IMR-90 (cell line): ENCODE measurements around the gene DSN1. TPM values are rescaled to one million over a fixed set of nuclear protein-coding genes. Genes with fewer than 3 reads are reported as not detected.

Source experiments
- ATAC-seq: fragments of 200-7000 bp; cut with Tn5 transposase; 2 replicates; pipeline ENCODE4 v1.9.1; 2020; ENCODE audit warnings: low read depth, mild to moderate bottlenecking, moderate library complexity
- BruUV-seq: library from RNA; stranded (reverse); fragments of 400-500 nt; replicated peaks from 2 replicates; lab custom pipeline; 2021; lab: Mats Ljungman, UMichigan
- CTCF ChIA-PET: fragments of 300-600 bp; formaldehyde crosslinking; extraction: SDS; loops from one replicate; lab custom pipeline; 2021; ENCODE audit warnings: antibody characterized with exemption; lab: Yijun Ruan, JAX
- POLR2A ChIA-PET: fragments of 300-600 bp; sonication (Branson Sonifier 250); formaldehyde crosslinking; loops from one replicate; lab custom pipeline; 2022; ENCODE audit warnings: antibody characterized with exemption; ENCODE audit not compliant: unreplicated experiment; lab: Charles Lee
- DNase-seq: peaks from one replicate; pipeline ENCODE4 v3.0.0; 2013
- H2AFZ ChIP-seq: replicated peaks from 2 replicates; pipeline ENCODE3; 2013; ENCODE audit warnings: low read length, mild to moderate bottlenecking; ENCODE audit not compliant: poor library complexity
- H2AK5ac ChIP-seq: 2 replicates; pipeline ENCODE4 v1.6.1; 2013; ENCODE audit warnings: low read depth, low read length, inconsistent platforms
- H2AK9ac ChIP-seq: replicated peaks from 2 replicates; pipeline ENCODE3; 2013; ENCODE audit warnings: mild to moderate bottlenecking, low read depth, low read length, moderate library complexity; ENCODE audit not compliant: poor library complexity
- H2BK120ac ChIP-seq: 2 replicates; pipeline ENCODE4 v1.6.1; 2013; ENCODE audit warnings: low read depth, low read length, inconsistent platforms
- H2BK15ac ChIP-seq: 3 replicates; pipeline ENCODE4 v1.6.1; 2013; ENCODE audit warnings: low read depth, low read length, inconsistent platforms
- H2BK20ac ChIP-seq: 2 replicates; pipeline ENCODE4 v1.6.1; 2013; ENCODE audit warnings: low read depth, mild to moderate bottlenecking, inconsistent platforms, low read length, moderate library complexity
- H2BK5ac ChIP-seq: 2 replicates; pipeline ENCODE4 v1.6.1; 2013; ENCODE audit warnings: mild to moderate bottlenecking, low read depth, low read length, inconsistent platforms; ENCODE audit not compliant: poor library complexity, severe bottlenecking
- H3K14ac ChIP-seq: replicated peaks from 2 replicates; pipeline ENCODE4 v1.6.1; 2013; ENCODE audit warnings: low read depth, low read length, inconsistent platforms
- H3K18ac ChIP-seq: 2 replicates; pipeline ENCODE4 v1.6.1; 2013; ENCODE audit warnings: low read depth, low read length, control low read depth
- H3K23ac ChIP-seq: 2 replicates; pipeline ENCODE4 v1.6.1; 2013; ENCODE audit warnings: low read depth, low read length, inconsistent platforms
- H3K27ac ChIP-seq: 2 replicates; pipeline ENCODE4 v1.5.1; 2013; ENCODE audit warnings: mild to moderate bottlenecking, control low read depth, low read length; ENCODE audit not compliant: insufficient read depth
- H3K27me3 ChIP-seq: 2 replicates; pipeline ENCODE4 v1.6.1; 2013; ENCODE audit warnings: low read length; ENCODE audit not compliant: control insufficient read depth, insufficient read depth
- H3K36me3 ChIP-seq: 2 replicates; pipeline ENCODE4 v1.6.1; 2013; ENCODE audit warnings: low read length, mixed read lengths; ENCODE audit not compliant: control insufficient read depth, insufficient read depth
- H3K4ac ChIP-seq: 2 replicates; pipeline ENCODE4 v1.6.1; 2013; ENCODE audit warnings: low read depth, low read length, inconsistent platforms
- H3K4me1 ChIP-seq: 2 replicates; pipeline ENCODE4 v1.6.1; 2013; ENCODE audit warnings: low read length, mixed read lengths; ENCODE audit not compliant: control insufficient read depth, insufficient read depth
- H3K4me2 ChIP-seq: 2 replicates; pipeline ENCODE4 v1.6.1; 2013; ENCODE audit warnings: low read depth, mild to moderate bottlenecking, control low read depth, low read length, moderate library complexity
- H3K4me3 ChIP-seq: 2 replicates; pipeline ENCODE4 v1.5.1; 2013; ENCODE audit warnings: low read depth, mild to moderate bottlenecking, control low read depth, low read length, moderate library complexity; ENCODE audit not compliant: insufficient read depth
- H3K56ac ChIP-seq: 2 replicates; pipeline ENCODE4 v1.6.1; 2013; ENCODE audit warnings: low read length, inconsistent platforms; ENCODE audit not compliant: insufficient read depth; ENCODE audit errors: extremely low read depth
- H3K79me1 ChIP-seq, 2 experiments: 2 replicates each; pipeline ENCODE4 v1.6.1; 2013; ENCODE audit warnings: low read length in 2 of 2, inconsistent platforms in 1 of 2, low read depth in 1 of 2
- H3K9ac ChIP-seq: 2 replicates; pipeline ENCODE4 v1.6.1; 2013; ENCODE audit warnings: low read depth, low read length, control low read depth
- H3K9me1 ChIP-seq: 2 replicates; pipeline ENCODE4 v1.6.1; 2013; ENCODE audit warnings: low read length, inconsistent platforms; ENCODE audit not compliant: insufficient read depth
- H3K9me3 ChIP-seq: 2 replicates; pipeline ENCODE4 v1.6.1; 2013; ENCODE audit warnings: low read length; ENCODE audit not compliant: control insufficient read depth, insufficient read depth
- H4K20me1 ChIP-seq: 2 replicates; pipeline ENCODE4 v1.6.1; 2013; ENCODE audit warnings: low read length, inconsistent platforms; ENCODE audit not compliant: insufficient read depth
- H4K5ac ChIP-seq: 2 replicates; pipeline ENCODE4 v1.6.1; 2013; ENCODE audit warnings: mild to moderate bottlenecking, low read depth, low read length, control low read depth
- H4K8ac ChIP-seq, 2 experiments: 2 replicates each; pipeline ENCODE4 v1.6.1; 2013; ENCODE audit warnings: low read depth in 2 of 2, low read length in 2 of 2, control low read depth in 1 of 2, inconsistent platforms in 1 of 2
- H4K91ac ChIP-seq: 2 replicates; pipeline ENCODE4 v1.6.1; 2013; ENCODE audit warnings: low read depth, low read length, inconsistent platforms; ENCODE audit not compliant: insufficient read depth
- BHLHE40 ChIP-seq: fragments of 150-350 bp; IDR thresholded peaks from 2 replicates; pipeline ENCODE4 v1.6.1; 2016; ENCODE audit warnings: mild to moderate bottlenecking, low read depth, low read length
- CEBPB ChIP-seq: IDR thresholded peaks from 2 replicates; pipeline ENCODE4 v1.6.1; 2012; ENCODE audit warnings: low read depth, low read length, improper control_type of control experiment
- CHD1 ChIP-seq: IDR thresholded peaks from 2 replicates; pipeline ENCODE4 v1.6.1; 2012; ENCODE audit warnings: low read depth, low read length, improper control_type of control experiment
- CTCF ChIP-seq: conservative IDR thresholded peaks from 2 replicates; pipeline ENCODE4 v1.5.1; 2012; ENCODE audit warnings: mild to moderate bottlenecking, low read depth, low read length, improper control_type of control experiment
- ELK1 ChIP-seq: fragments of 150-350 bp; IDR thresholded peaks from 2 replicates; pipeline ENCODE4 v1.6.1; 2016; ENCODE audit warnings: low read depth, mild to moderate bottlenecking, low read length, moderate library complexity, borderline replicate concordance
- FOS ChIP-seq: fragments of 150-350 bp; IDR thresholded peaks from 2 replicates; pipeline ENCODE4 v1.6.1; 2016; ENCODE audit warnings: low read depth, low read length
- MAFK ChIP-seq: IDR thresholded peaks from 2 replicates; pipeline ENCODE4 v1.6.1; 2012; ENCODE audit warnings: low read depth, low read length, improper control_type of control experiment
- MAZ ChIP-seq: IDR thresholded peaks from 2 replicates; pipeline ENCODE4 v1.6.1; 2012; ENCODE audit warnings: low read depth, mild to moderate bottlenecking, low read length, improper control_type of control experiment, moderate library complexity, borderline replicate concordance
- MXI1 ChIP-seq: IDR thresholded peaks from 2 replicates; pipeline ENCODE4 v1.6.1; 2012; ENCODE audit warnings: low read depth, mild to moderate bottlenecking, low read length, moderate library complexity, borderline replicate concordance
- NFE2L2 ChIP-seq: fragments of 150-350 bp; IDR thresholded peaks from 2 replicates; pipeline ENCODE4 v1.6.1; 2016; ENCODE audit warnings: low read depth, mild to moderate bottlenecking, low read length
- POLR2A ChIP-seq: IDR thresholded peaks from 2 replicates; pipeline ENCODE4 v1.6.1; 2012; ENCODE audit warnings: mild to moderate bottlenecking, low read depth, low read length
- RAD21 ChIP-seq: IDR thresholded peaks from 2 replicates; pipeline ENCODE4 v1.6.1; 2012; ENCODE audit warnings: low read length, improper control_type of control experiment
- RCOR1 ChIP-seq: IDR thresholded peaks from 2 replicates; pipeline ENCODE4 v1.6.1; 2012; ENCODE audit warnings: mild to moderate bottlenecking, low read length, improper control_type of control experiment; ENCODE audit not compliant: insufficient replicate concordance
- RFX5 ChIP-seq: IDR thresholded peaks from 2 replicates; pipeline ENCODE4 v1.8.0; 2012; ENCODE audit warnings: low read depth, mild to moderate bottlenecking, low read length, moderate library complexity
- SMC3 ChIP-seq: fragments of 150-350 bp; IDR thresholded peaks from 2 replicates; pipeline ENCODE4 v1.6.1; 2016; ENCODE audit warnings: low read depth, mild to moderate bottlenecking, antibody characterized with exemption, low read length, moderate library complexity
- USF2 ChIP-seq: fragments of 150-350 bp; IDR thresholded peaks from 2 replicates; pipeline ENCODE4 v1.6.1; 2017; ENCODE audit warnings: mild to moderate bottlenecking, antibody characterized with exemption, low read length, low read depth
- WGBS, 2 experiments: methylation state at CpG; one replicate each; pipeline versions ENCODE4 v1.1.5 to v1.1.7; 2013; ENCODE audit warnings: missing lambda C conversion rate in 2 of 2; ENCODE audit not compliant: insufficient read length in 1 of 2; ENCODE audit errors: extremely low coverage in 2 of 2; 5-methylcytosine and 5-hydroxymethylcytosine counted together
- dilution Hi-C: fragments of 300-500 bp; cut with HindIII; formaldehyde crosslinking; loops from one replicate; pipeline ENCODE4 v1.14.3; 2018; ENCODE audit warnings: low sequenced_read_pairs; ENCODE audit not compliant: unreplicated experiment
- in situ Hi-C: fragments of 300-500 bp; cut with MboI; formaldehyde crosslinking; loops from 3 replicates; pipeline ENCODE4 v1.14.3; 2019; ENCODE audit warnings: low sequenced_read_pairs, inconsistent platforms, mixed read lengths
- intact Hi-C: fragments of 100-400 bp; cut with micrococcal nuclease; formaldehyde crosslinking; loops from 2 replicates; pipeline ENCODE4 v1.10.0; 2022
- polyA plus RNA-seq, 3 experiments: library from polyadenylated mRNA; depleted of rRNA; stranded (reverse); fragments of >200 nt; gene quantifications; 2 replicates each; pipeline ENCODE4 v1.2.3, GENCODE V29; 2012; ENCODE audit warnings: low replicate concordance in 1 of 3
- total RNA-seq: library from RNA; depleted of rRNA; stranded (reverse); fragments of >200 nt; gene quantifications from 2 replicates; pipeline ENCODE4 v1.2.3, GENCODE V29; 2012

The DSN1 gene
- total and polyA plus RNA-seq, 2 of the 4 experiments (the other 2 are of a cell fraction), result 10.5 to 16.3 TPM

GRCh38 chr20:36820928-36821327 lies 47.4 kb upstream of the DSN1 start:
- Histone ChIP-seq H4K8ac (no peak overlapping the region), H3K4me2 (no peak overlapping the region), H4K91ac (no peak overlapping the region), H4K20me1 (peaks cover 18% of the 10 kb centered on the region; the same call in 1 of the 2 replicates), H3K14ac (no peak overlapping the region), H3K27ac (no peak overlapping the region), H2AK5ac (no peak overlapping the region), H3K4ac (no peak overlapping the region), H3K9ac (no peak overlapping the region), H2BK20ac (no peak overlapping the region), H3K23ac (no peak overlapping the region), H4K5ac (no peak overlapping the region), H3K4me1 (peaks cover 18% of the 10 kb centered on the region), H3K4me3 (no peak overlapping the region), H2BK120ac (no peak overlapping the region), H3K9me1 (peaks cover 18% of the 10 kb centered on the region), H2AFZ (no peak overlapping the region), H3K9me3 (no peaks in the 10 kb centered on the region), H2BK15ac (no peak overlapping the region), H3K36me3 (peaks cover 34% of the 10 kb centered on the region), H3K18ac (no peak overlapping the region), H3K27me3 (no peaks in the 10 kb centered on the region), H3K79me1 (peaks cover 23 to 89% of the 10 kb centered on the region in 2 experiments; a peak in 3 of 4 replicates), H3K56ac (no peak overlapping the region), H2AK9ac (no peak overlapping the region), H2BK5ac (no peak overlapping the region)
- CTCF ChIA-PET, result no interaction called here
- ATAC-seq (peak; percentile 74), DNase-seq (peak; percentile 27)
- BruUV-seq, result no TSS peak
- TF ChIP-seq CTCF (no peak), BHLHE40 (no peak), RCOR1 (no peak), MAFK (no peak), SMC3 (no peak), RAD21 (no peak), ELK1 (no peak), NFE2L2 (no peak), POLR2A (no peak), MXI1 (no peak), MAZ (no peak), FOS (no peak), CHD1 (no peak), USF2 (no peak), CEBPB (no peak), RFX5 (no peak)
- in situ Hi-C loops (loop anchor here (25.0 kb wide), 1 partner anchor 109 kb away; no protein-coding TSS in a partner anchor), dilution Hi-C loops (no loop called here), intact Hi-C loops (loop anchor here (5.0 kb wide), 1 partner anchor 41 kb away; a partner anchor contains a TSS)
- no CpG with 5 or more reads among the region's 5 CpGs for WGBS, 2 experiments
- POLR2A ChIA-PET, result interaction anchor here (0.6 kb wide), 1 partner anchor 33 kb away, joined by 7 read pairs; no protein-coding TSS in a partner anchor
